Lower leg skin (tissue), 4 donors: ENCODE results near the gene THY1. TPM values are rescaled to one million over a fixed set of nuclear protein-coding genes. Genes with fewer than 3 reads are reported as not detected.

ENCODE experiments used
- DNase-seq, 2 donors: peaks; one replicate each; pipeline ENCODE4 v3.0.0-alpha.2; 2019; ENCODE audit warnings: low spot score in 2 of 2
- H3K4me3 ChIP-seq: fragments of 200-600 bp; sonication (generic); 2 replicates; pipeline ENCODE4 v1.5.1; 2017; ENCODE audit warnings: mild to moderate bottlenecking, low read depth; ENCODE audit not compliant: poor library complexity, severe bottlenecking
- POLR2A ChIP-seq, 2 donors: fragments of 450-650 bp; IDR thresholded peaks; one replicate each; pipeline ENCODE4 v1.6.1; 2016 to 2017; ENCODE audit warnings: antibody characterized with exemption in 2 of 2, mild to moderate bottlenecking in 1 of 2, moderate library complexity in 1 of 2
- WGBS, 2 donors: methylation state at CpG; one replicate each; pipeline ENCODE4 v1.1.5; 2018; 5-methylcytosine and 5-hydroxymethylcytosine counted together
- intact Hi-C: fragments of 100-400 bp; cut with DNase I; formaldehyde crosslinking; loops from one replicate; pipeline ENCODE4 v1.15.0; 2023; ENCODE audit warnings: low total_unique reads
- total RNA-seq, 4 donors: library from RNA; depleted of rRNA; stranded (reverse); fragments of >200 nt; gene quantifications; one replicate each; pipeline ENCODE4 v1.1.0, GENCODE V29; 2016
- TF ChIP-seq, protein P1 (sequence below), 3 donors: fragments of 450-650 bp; IDR thresholded peaks; one replicate each; pipeline ENCODE4 v1.5.1; 2016; ENCODE audit warnings: antibody characterized with exemption in 3 of 3, mild to moderate bottlenecking in 3 of 3, moderate library complexity in 2 of 3

The THY1 gene
- total RNA-seq, 4 donors from 2014 or later: 0.52 to 15.3 (median 2.7) TPM

DNA sequence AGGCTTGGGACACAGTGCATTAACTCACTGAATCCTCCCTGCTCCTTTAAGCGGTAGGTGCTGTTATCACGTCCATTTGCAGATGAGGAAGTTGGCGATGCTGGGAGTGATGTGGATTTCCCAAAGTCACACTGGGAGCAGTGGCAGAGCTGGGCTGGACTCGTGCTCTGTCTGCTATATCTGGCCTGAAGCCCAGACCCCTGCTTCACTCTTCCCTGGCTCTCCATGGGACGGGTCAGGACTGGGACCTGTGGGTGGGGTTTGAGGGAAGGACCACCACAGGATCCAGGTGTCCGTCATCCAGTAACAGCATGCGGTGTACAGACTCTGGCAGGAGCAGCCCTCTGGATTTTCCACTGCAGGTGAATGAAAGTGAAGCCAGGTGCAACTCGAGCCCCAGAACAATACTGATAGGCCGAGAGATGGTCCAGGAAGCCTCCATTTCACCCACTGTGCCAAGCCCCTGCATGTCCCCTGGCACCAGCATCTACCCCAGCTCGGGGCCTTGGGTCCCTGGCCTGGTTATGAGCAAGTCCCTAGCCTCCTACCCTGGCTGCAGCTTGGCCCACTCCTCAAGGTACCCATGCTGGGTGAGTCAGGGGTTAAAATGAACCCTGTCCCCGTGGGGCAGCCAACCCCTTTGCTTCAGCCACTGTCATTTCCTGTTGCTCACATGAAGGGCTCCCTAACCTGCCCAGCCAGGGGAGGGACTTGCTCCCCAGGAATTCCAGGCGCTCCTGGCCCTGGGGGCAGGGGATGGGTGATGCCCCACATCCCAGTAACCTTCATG, 45.7 kb downstream of the THY1 start:
- intact Hi-C loops: no loop called here
- DNase-seq: peak; percentile 13 to 79
- WGBS, 2 donors: 61% methylated on average over 12 of the region's 12 CpGs
- TF ChIP-seq, protein P1, sequence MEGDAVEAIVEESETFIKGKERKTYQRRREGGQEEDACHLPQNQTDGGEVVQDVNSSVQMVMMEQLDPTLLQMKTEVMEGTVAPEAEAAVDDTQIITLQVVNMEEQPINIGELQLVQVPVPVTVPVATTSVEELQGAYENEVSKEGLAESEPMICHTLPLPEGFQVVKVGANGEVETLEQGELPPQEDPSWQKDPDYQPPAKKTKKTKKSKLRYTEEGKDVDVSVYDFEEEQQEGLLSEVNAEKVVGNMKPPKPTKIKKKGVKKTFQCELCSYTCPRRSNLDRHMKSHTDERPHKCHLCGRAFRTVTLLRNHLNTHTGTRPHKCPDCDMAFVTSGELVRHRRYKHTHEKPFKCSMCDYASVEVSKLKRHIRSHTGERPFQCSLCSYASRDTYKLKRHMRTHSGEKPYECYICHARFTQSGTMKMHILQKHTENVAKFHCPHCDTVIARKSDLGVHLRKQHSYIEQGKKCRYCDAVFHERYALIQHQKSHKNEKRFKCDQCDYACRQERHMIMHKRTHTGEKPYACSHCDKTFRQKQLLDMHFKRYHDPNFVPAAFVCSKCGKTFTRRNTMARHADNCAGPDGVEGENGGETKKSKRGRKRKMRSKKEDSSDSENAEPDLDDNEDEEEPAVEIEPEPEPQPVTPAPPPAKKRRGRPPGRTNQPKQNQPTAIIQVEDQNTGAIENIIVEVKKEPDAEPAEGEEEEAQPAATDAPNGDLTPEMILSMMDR (IDR thresholded peaks at IDR 0.05): no peak
- no peak overlapping the region for H3K4me3 ChIP-seq

DNA sequence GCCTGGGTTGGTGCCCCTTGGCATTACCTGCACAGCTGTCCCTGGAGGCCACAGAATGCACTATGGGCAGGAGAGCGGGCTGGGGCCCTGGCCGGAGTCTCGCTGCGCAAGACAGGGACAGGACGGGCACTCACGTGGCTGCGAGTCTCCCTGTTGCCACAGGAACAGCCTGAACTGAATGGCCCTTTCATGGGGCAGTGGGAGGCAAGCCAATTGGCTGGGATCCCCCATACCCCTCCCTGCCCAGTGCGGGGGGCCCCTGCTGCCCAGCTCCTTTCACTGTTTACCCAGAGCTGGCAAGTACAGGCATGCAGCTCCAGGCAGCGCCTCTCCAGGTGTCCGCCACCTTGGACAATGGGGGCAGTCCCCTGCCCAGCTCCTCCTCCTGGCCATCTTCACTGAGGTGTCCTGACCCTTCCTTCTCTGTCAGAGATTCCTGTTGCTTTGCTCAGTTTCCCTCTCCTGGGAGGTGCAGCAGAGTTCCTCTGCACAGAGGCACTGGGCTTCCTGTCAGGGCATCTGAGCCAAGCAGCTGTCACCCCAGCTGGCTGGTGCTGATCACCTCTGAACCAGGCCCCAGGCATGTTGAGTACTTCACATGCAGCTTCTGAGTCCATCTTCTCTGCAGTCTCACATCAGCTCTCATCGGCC, 46.6 kb downstream of the THY1 start:
- peak; percentile 18 to 82 for DNase-seq
- no peak overlapping the region for H3K4me3 ChIP-seq
- 67 to 72% methylated on average over 6 to 11 of the region's 11 CpGs for WGBS, 2 donors
- TF ChIP-seq, protein P1 (IDR thresholded peaks at IDR 0.05): no peak
- no peak for TF ChIP-seq POLR2A (IDR thresholded peaks at IDR 0.05)
- intact Hi-C loops: no loop called here

DNA sequence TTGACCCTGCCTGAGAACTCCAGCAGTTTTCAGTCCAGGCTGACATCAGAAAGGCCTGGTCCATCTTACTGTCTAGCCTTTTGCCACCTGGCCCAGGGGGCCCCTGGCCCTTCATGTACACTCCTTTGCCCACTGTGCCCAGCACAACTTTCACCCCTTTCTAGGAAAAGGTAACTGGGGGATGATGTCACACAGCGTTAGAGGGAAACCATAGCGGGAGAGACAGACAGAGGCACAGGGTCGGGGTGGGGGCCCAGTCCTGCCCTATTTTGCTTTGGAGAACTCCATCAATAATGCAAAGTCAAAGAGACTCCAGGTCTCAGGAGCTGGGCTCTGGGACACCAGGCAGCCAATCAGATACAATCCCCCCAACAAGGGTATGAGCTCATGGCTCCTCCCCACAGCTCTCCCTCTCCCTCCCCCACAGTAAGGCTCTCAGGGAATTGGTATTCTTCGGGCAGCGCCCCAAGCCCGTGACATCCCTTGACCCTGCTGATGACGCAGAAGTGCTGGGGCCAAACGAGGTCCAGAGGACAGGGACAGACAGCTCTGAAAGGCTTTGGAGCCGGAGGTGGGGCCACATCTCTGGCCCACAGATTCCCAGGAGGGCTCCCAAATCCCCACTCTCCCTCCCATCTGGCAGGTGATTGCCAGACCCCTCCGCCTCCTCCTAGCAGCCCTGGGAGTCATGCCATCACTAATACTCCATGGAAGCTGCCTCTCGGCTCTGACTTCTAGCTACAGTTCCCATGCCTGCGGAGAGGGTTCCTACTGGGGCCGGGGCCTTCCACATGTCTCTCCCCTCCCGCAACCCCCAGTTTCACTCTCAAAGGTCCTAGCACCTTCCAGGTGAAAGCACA, 47.4 kb downstream of the THY1 start:
- TF ChIP-seq, protein P1 (IDR thresholded peaks at IDR 0.05): no peak
- TF ChIP-seq POLR2A (IDR thresholded peaks at IDR 0.05): no peak
- intact Hi-C loops: no loop called here
- peak; percentile 19 to 89 for DNase-seq
- no peak overlapping the region for H3K4me3 ChIP-seq
- 68 to 77% methylated on average over 13 to 14 of the region's 14 CpGs for WGBS, 2 donors

DNA sequence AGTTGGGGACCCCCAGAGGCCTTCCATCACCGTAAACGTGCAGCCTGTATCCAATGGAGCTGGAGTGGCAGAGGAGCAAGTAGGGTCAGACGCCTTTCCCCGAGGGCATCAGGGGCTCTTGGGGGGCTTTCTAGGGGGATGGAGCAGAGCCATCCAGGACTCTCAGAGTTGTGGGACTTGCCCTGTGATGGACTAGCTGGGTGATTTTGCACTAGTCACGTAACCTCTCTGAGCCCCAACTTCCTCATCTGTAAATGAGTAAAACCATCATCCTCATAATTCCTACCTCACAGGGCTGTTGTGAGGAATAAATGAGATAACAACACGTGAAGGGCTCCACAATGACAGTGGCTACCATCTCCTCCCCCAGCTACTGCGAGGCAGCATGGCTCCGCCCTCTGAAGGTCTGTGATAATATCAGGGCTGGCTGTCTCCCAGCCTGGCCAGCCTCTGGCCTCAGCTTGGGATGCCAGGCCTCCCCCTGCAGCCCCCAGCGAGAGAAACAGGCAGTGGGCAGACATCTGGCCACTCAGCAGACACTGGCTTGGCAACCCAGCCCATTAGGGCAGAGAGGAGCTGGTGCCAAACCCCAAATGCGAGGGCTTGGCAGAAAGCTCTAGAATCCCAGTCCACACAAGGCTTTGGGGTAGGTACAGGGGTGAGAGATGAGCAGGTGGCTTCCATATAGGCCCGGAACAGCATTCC, 48.2 kb downstream of the THY1 start:
- no peak overlapping the region for H3K4me3 ChIP-seq
- peak; percentile 12 to 70 for DNase-seq
- TF ChIP-seq, protein P1 (IDR thresholded peaks at IDR 0.05): no peak
- TF ChIP-seq POLR2A (IDR thresholded peaks at IDR 0.05): no peak
- intact Hi-C loops: no loop called here
- WGBS, 2 donors: 48 to 53% methylated on average over 9 to 10 of the region's 11 CpGs

DNA sequence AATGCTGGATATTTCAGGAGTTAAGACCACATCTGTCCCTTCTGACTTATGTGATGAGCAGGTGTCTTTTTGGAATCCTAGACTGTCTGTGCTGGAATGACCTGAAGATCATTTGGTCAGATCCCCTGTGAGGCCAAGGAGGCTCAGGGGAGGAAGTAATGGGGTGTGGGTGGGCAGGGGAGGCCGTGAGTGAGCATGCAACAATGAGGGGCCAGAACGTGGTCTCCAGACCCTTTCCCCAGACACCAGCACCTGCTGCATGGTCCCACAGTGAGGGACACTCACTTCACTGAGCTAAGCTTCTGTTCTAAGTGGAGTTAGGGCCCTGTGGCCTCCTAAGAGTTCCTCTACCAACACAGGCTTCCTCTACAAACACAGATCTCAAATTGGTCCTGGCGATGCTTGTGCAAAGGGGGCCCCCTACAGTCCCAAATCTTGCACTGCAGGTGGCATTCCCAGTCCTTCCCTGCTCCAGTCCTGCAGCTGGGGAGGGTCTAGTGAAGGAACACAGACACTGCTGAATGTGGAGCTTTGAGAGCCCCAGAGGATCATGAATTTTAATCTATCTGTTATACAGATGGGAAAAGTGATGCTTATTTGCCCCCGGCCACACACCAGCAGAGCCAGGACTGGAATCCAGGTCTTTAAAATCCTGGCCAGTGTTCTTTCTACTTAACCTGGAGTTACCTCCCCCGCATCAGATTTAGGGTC, 48.9 kb downstream of the THY1 start:
- WGBS, 2 donors: 53 to 58% methylated on average over 5 of the region's 5 CpGs
- intact Hi-C loops: no loop called here
- peak; percentile 60 to 89 for DNase-seq
- TF ChIP-seq, protein P1 (IDR thresholded peaks at IDR 0.05): no peak
- TF ChIP-seq POLR2A (IDR thresholded peaks at IDR 0.05): no peak
- no peak overlapping the region for H3K4me3 ChIP-seq
